Measurements from ENCODE around the gene SYCE3. TPM values are rescaled to one million over a fixed set of nuclear protein-coding genes. Genes with fewer than 3 reads are reported as not detected.
A peak's percentile ranks its signal among the peaks of the same experiment; 100 is the strongest.
"Not testable (repeated sequence)": the region's sequence is repeated elsewhere in the genome, so short reads cannot be mapped to it uniquely, and the experiment has no call there.

SYCE3 gene
- total and polyA plus RNA-seq, 7 donors = not detected

DNA sequence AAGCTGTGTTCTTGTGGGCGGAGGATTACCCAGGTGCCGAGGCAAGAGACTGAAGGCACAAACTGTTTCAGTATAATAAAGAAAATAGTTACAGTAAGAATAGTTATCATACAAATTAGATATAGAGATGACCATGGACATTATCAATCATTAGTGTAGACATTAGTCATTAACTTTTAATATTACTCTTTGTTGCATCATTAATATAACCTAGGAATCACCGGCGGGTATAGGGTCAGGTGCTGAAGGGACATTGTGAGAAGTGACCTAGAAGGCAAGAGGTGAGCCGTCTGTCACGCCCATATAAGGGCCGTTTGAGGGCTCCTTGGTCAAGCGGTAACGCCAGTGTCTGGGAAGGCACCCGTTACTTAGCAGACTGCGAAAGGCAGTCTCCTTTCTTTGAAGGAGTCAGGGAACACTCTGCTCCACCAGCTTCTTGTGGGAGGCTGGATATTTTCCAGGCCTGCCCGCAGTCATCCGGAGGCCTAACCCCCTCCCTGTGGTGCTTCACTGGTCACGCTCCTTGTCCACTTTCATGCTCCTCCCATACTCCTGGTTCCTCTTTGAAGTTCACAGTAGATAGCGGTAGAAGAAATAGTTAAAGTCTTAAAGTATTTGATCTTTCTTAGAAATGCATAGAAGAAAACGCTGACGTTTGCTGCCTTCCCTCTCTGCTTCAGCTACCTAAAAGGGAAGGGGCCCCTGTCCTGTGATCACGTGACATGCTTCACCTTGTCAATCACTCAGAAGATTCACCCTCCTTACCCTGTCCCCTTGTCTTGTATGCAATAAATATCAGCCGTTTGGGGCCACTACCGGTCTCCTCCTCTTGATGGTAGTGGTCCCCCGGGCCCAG is 28.6 kb downstream of the SYCE3 start:
- WGBS, 2 donors = 62 to 70% methylated on average over 21 of the region's 21 CpGs
- H3K36me3 ChIP-seq; intact Hi-C loops (cut with DNase I); DNase-seq; H3K4me3 ChIP-seq; H3K9me3 ChIP-seq: not testable (repeated sequence)
- H3K27ac ChIP-seq = peak overlapping the region in 3 of 4 donors; percentile 33 to 47 (median 37)
- peak in 2 of 4 donors; percentile 33 to 42 for TF ChIP-seq POLR2AphosphoS5 (IDR thresholded peaks at IDR 0.05)
- peaks cover 33 to 98% (median 62%) of the 10 kb centered on the region in 3 donors for H3K27me3 ChIP-seq
- peaks cover 0 to 43% (median 33%) of the 10 kb centered on the region in 4 donors for H3K4me1 ChIP-seq

DNA sequence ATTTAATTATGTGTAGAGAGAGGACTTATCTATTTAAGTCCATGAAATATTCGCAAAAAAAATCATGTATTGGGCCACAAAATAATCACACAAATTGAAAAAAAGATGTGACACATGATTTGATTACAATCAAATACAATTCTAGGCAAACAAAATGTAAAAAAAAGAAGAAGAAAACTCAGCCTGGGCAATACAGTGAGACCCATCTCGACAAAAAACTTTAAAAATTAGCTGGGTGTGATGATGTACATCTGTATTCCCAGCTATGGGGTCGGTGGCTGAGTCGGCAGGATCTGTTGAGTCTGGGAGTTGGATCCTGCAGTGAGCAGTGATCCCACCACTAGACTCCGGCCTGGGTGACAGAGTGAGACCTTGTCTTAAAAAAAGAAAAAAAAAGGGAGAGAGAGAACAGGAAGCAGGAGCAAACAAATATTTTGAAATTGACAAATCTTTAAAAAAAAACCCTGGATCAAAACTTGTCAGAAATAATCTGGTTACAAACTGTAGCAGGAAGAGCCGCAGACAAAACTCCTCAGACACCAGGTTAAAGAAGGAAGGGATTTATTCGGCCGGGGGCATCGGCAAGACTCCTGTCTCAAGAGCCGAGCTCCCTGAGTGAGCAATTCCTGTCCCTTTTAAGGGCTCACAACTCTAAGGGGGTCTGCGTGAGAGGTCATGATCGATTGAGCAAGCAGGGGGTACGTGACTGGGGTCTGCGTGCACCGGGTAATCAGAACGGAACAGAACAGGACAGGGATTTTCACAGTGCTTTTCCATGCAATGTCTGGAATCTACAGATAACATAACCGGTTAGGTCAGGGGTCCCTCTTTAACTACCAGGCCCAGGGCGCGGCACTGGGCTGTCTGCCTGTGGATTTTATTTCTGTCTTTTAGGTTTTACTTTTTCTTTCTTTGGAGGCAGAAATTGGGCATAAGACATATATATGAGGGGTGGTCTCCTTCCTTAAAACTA is 29.6 kb downstream of the SYCE3 start:
- H3K4me1 ChIP-seq = peaks cover 0 to 42% (median 33%) of the 10 kb centered on the region in 4 donors
- H3K27me3 ChIP-seq = peaks cover 33 to 92% (median 63%) of the 10 kb centered on the region in 3 donors
- intact Hi-C loops (cut with DNase I) = no loop called here
- H3K9me3 ChIP-seq = no peaks in the 10 kb centered on the region
- peak overlapping the region in 1 of 4 donors; percentile 54 for H3K4me3 ChIP-seq
- TF ChIP-seq EP300 (IDR thresholded peaks at IDR 0.05) (no peak), POLR2AphosphoS5 (IDR thresholded peaks at IDR 0.05) (no peak), POLR2A (IDR thresholded peaks at IDR 0.05) (no peak)
- TF ChIP-seq, protein P1, sequence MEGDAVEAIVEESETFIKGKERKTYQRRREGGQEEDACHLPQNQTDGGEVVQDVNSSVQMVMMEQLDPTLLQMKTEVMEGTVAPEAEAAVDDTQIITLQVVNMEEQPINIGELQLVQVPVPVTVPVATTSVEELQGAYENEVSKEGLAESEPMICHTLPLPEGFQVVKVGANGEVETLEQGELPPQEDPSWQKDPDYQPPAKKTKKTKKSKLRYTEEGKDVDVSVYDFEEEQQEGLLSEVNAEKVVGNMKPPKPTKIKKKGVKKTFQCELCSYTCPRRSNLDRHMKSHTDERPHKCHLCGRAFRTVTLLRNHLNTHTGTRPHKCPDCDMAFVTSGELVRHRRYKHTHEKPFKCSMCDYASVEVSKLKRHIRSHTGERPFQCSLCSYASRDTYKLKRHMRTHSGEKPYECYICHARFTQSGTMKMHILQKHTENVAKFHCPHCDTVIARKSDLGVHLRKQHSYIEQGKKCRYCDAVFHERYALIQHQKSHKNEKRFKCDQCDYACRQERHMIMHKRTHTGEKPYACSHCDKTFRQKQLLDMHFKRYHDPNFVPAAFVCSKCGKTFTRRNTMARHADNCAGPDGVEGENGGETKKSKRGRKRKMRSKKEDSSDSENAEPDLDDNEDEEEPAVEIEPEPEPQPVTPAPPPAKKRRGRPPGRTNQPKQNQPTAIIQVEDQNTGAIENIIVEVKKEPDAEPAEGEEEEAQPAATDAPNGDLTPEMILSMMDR (IDR thresholded peaks at IDR 0.05) = no peak
- no peaks in the 10 kb centered on the region for H3K36me3 ChIP-seq
- no peak for DNase-seq
- 75 to 83% methylated on average over 19 of the region's 19 CpGs for WGBS, 2 donors
- H3K27ac ChIP-seq = peak overlapping the region in 3 of 4 donors; percentile 79 to 93 (median 83)

DNA sequence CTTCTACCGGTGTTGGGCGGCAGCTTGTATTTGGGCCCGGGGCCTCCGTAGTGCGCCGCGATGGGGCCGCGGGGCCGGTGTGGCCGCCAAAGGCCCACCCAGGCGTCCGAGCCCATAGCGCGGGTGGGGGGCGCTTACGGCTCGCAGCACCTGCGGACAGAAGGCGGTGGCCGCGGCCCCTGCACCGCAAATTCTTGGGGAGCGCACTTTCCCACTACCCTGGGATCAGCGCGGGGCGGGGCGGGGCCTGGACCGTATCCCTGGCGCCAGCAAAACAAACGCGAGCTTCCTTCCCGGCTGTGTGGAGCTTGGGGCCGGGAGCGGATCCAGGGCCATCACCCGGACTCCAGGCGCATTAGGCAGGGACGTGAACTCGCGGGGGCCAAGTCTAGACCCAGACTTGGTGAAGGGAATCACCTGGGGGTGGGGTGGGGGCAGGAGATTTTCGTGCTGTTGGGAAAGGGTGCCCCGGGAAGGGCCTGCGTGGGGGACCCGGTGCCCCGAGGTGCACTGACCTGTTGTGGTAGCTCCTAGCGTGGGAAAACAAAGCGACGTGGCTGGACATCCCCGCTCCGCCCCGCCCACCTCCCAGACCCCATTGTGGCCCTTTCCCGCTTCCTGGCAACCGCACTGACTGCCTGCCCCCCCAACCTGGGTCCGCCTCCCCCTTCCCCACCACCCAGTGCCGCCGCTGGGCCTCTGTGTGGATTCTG is 30.6 kb downstream of the SYCE3 start:
- peak overlapping the region; percentile 39 to 54 (median 50) for H3K4me3 ChIP-seq
- intact Hi-C loops (cut with DNase I) = no loop called here
- TF ChIP-seq POLR2AphosphoS5 (IDR thresholded peaks at IDR 0.05) = peak; percentile 37 to 63 (median 46)
- TF ChIP-seq POLR2A (IDR thresholded peaks at IDR 0.05) = peak in 1 of 2 donors; percentile 8
- TF ChIP-seq EP300 (IDR thresholded peaks at IDR 0.05) = no peak
- TF ChIP-seq, protein P1 (IDR thresholded peaks at IDR 0.05) = no peak
- DNase-seq = peak; percentile 92
- H3K9me3 ChIP-seq = no peaks in the 10 kb centered on the region
- H3K4me1 ChIP-seq = peaks cover 0 to 46% (median 35%) of the 10 kb centered on the region in 4 donors
- WGBS, 2 donors = 4% methylated on average over 56 of the region's 56 CpGs
- H3K27ac ChIP-seq = peak overlapping the region; percentile 73 to 93 (median 81)
- H3K36me3 ChIP-seq = no peaks in the 10 kb centered on the region
- peaks cover 33 to 84% (median 63%) of the 10 kb centered on the region in 3 donors for H3K27me3 ChIP-seq

DNA sequence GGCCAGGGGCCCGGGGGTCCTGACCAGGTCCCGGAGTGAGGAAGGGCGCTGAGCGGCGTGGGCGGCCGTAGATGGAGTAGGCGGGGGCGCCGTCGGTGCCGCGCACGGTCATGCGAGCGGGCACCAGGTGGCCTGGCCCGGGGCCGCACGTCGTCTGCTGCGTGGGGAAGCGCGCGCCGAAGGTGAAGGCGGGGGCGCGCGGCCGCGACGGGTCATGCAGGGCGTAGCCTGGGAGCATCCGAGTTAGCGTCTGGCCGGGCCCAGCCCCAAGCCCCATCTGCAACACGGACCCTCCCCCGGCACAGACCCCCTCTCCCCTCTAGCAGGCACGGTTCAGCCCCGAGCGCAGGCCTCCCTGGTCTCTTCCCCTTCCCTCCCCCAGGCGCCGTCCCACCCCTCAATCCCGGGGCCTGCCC is 31.2 kb downstream of the SYCE3 start:
- Histone ChIP-seq H3K36me3 (no peaks in the 10 kb centered on the region), H3K27me3 (peaks cover 33 to 79% (median 63%) of the 10 kb centered on the region in 3 donors), H3K4me3 (peak overlapping the region; percentile 39 to 54 (median 50)), H3K27ac (peak overlapping the region; percentile 73 to 93 (median 81)), H3K9me3 (no peaks in the 10 kb centered on the region), H3K4me1 (peaks cover 0 to 52% (median 40%) of the 10 kb centered on the region in 4 donors)
- DNase-seq = no peak
- 1% methylated on average over 44 of the region's 44 CpGs for whole genome bisulfite sequencing, 2 donors
- intact Hi-C loops (cut with DNase I) = no loop called here
- TF ChIP-seq EP300 (IDR thresholded peaks at IDR 0.05) (no peak), POLR2AphosphoS5 (IDR thresholded peaks at IDR 0.05) (peak in 1 of 4 donors; percentile 5), POLR2A (IDR thresholded peaks at IDR 0.05) (no peak)
- TF ChIP-seq, protein P1 (IDR thresholded peaks at IDR 0.05) = no peak
